Cardiac fibroblast (primary cell): ENCODE results near the gene CCR7.
A peak's percentile ranks its signal among the peaks of the same experiment; 100 is the strongest.

Experiments
- DNase-seq, 2 donors: peaks; one replicate each; pipeline versions ENCODE4 v3.0.0 to v3.0.0-alpha.2; 2010; ENCODE audit warnings: low read depth in 2 of 2
- H3K4me3 ChIP-seq, 2 donors: replicated peaks in 1 of 2; 1 replicate in 1 of 2; 2 replicates in 1 of 2; pipeline ENCODE4 v1.5.1; 2011; ENCODE audit warnings: low read depth in 2 of 2, low read length in 2 of 2, mild to moderate bottlenecking in 2 of 2, moderate library complexity in 1 of 2
- TF ChIP-seq, protein P1 (sequence below): IDR thresholded peaks from one replicate; pipeline ENCODE4 v1.5.1; 2011; ENCODE audit warnings: low read depth, mild to moderate bottlenecking, low read length, inconsistent platforms

Gene CCR7

DNA sequence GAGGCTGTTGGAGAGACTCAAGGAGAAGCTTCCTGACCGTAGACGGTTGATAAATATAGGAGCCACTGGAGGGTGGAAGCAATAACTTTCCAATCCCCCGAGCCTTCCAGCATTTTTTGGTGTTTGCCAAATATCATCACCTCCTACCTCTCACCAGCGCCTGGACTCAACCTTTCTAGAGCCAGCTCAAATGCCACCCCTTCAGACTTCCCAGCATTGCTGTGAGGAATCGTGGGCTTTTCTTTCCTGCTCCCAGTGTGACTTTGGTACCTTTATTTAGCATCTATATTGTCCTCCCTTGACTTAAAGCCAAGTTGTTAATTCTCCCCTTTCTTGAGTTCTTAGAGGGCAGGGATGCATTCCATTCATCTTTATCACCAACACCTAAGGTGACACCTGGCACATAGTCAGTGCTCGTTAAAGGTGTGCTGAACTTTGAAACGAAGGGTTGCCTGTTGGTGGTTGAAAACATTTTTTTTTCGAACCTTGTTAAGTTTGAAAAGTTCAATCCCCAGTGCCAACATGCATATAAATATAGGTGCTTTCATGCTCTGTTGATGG lies 35.3 kb upstream of the CCR7 start:
- DNase-seq: no peak
- TF ChIP-seq, protein P1, sequence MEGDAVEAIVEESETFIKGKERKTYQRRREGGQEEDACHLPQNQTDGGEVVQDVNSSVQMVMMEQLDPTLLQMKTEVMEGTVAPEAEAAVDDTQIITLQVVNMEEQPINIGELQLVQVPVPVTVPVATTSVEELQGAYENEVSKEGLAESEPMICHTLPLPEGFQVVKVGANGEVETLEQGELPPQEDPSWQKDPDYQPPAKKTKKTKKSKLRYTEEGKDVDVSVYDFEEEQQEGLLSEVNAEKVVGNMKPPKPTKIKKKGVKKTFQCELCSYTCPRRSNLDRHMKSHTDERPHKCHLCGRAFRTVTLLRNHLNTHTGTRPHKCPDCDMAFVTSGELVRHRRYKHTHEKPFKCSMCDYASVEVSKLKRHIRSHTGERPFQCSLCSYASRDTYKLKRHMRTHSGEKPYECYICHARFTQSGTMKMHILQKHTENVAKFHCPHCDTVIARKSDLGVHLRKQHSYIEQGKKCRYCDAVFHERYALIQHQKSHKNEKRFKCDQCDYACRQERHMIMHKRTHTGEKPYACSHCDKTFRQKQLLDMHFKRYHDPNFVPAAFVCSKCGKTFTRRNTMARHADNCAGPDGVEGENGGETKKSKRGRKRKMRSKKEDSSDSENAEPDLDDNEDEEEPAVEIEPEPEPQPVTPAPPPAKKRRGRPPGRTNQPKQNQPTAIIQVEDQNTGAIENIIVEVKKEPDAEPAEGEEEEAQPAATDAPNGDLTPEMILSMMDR: no peak
- H3K4me3 ChIP-seq: no peak overlapping the region

DNA sequence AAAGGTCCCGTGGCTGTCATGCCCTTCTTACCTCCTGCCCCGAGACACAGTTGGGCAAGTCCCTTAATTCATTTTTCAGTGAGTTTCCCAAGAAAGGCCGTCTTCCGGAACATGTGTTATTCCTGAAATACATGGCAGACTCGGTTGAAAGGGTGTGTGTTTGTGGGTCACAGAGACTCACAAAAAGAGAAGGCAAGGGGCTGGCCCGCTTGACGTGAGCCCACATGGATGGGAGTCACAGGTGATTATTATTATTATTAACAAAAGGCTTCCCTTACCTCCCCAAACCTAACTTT lies 34.1 kb upstream of the CCR7 start:
- no peak for DNase-seq
- H3K4me3 ChIP-seq: no peak overlapping the region
- TF ChIP-seq, protein P1: no peak

DNA sequence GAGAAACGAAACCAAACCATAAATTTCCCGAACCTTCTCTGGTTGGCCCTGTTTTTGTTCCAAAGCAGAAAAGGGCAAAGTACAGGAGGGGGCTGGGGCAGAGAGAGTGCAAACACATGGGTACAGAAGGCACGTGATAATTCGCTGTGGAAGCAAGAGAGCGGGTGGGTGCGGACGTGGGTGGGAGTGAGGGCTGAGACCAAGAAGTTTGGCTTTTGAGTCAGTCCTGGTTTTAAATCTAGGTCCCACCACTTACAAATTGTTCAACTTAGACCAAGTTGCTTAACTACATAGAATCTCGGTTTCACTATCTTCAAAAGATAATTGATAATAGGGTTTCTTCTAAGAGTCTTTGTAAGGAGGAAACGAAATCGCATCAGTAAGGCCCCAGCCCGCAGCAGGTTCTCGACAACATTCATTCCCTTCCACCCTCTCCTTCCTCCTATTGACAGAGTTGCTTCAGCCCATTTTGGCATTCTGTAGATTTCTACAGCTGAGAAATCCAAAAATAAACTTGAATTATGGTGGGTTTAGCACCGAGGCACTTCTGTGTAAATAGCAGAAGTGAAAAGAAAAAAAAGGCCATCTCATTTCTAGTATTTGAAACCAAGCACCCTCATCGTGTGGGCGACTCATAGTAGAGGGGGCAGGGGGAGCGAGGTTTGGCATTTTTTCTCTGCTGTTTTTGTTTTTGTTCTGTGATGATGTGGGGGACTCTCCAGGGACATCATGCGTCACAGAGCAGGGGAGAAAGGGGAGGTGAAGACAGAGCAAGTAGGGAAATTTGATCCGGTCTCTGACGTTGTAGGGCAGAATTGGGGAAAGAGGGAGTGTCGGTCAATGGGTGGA lies 33.6 kb upstream of the CCR7 start:
- no peak overlapping the region for H3K4me3 ChIP-seq
- peak; percentile 64 to 87 for DNase-seq
- TF ChIP-seq, protein P1: no peak

DNA sequence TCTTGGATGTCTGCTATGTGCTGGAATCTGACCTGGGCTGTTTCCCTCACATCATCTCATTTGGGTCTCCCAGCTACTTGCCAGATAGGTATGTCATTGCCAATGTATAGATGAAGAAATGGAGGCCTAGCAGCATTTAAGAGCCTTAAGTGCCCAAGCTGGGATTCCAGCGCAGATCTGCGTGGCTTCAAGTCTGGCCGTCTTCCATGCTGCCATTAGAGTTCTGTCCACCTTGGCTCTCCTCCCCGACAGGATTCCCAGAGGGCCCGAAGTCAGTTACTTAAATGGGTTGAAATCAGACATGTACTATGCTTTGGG lies 33.0 kb upstream of the CCR7 start:
- no peak for DNase-seq
- H3K4me3 ChIP-seq: no peak overlapping the region
- TF ChIP-seq, protein P1: no peak

DNA sequence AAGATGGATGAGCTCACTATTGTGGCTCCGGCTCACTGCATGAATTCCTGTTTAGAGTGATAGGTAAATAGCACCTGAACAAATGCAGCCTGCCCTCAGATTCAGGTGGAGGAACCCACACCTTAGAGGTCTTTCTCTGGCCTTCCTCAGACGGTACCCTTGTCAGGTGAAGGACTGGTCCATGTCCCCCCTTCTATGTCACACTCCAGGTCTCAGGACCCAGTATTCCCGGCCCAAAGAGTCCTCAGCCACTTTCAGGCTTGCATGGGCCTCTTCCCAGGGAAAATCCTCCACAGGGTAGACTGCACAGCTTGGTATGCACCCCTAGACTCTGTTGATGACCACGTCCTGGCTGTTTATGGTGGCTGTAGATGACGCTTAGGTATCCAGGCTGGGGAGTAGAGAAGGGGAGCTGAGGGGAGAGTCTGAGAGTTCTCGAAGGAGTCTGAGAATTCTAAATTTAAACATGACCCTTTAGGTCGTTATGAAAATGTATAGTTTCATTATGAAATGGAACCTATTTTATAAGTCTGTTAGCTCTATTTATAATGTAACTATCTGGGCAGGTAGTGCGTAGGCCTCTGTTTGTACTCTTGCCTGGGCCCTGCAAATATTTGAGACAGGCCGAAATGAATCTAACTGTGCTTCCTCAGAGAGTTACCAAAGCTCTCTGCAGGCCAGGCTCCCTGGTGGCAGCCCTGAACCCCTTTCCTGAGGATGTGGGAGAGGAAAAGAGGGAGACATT lies 32.5 kb upstream of the CCR7 start:
- DNase-seq: no peak
- no peak overlapping the region for H3K4me3 ChIP-seq
- TF ChIP-seq, protein P1: no peak

DNA sequence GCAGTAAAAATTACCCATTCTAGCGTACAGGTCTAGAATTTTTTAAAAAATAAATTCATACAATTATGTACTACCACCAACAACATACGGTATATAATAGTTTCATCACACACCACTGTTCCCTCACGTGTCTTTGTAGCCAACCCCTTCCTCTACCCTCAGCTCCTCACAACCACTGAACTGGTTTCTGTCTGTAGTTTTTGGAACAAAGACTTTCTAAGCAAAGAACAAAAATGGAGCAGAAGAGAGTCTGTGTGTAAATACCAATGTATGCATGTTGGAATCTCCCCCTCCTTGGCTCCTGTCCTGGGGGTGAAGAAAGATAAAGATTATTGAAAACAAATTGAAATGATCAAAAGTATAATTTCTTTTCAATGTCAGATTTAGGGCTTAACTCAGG lies 31.9 kb upstream of the CCR7 start:
- H3K4me3 ChIP-seq: no peak overlapping the region
- TF ChIP-seq, protein P1: no peak

More for the DNA sequence above, 31.9 kb upstream of the CCR7 start:
- no peak for DNase-seq
